COLO668 (cell line): ENCODE measurements around the gene BMPER.

Source experiments
- DNase-seq: peaks from one replicate; lab custom pipeline; 2025; ENCODE audit not compliant: unreplicated experiment; lab: John Stamatoyannopoulos, UW

The BMPER gene

DNA sequence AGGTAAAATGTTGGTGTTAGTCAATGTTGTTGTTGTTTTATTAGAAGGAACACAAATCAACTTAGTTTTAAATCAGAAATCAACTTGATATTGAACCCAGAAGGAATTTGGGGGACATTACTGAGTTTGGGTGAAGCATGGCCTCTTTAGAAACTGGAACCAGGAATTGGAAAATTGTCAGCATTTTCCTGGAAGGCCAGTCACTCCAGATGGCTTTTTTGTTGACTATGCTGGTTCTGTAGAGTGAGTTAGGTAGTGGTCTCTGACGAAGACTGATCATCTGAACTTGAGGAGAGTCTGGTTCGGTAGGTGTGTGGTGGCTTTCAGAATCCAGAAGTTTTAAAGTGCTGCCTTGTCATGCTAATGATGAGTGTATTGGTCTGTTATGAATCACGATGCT, 111.5 kb downstream of the BMPER start:
- DNase-seq = no peak

DNA sequence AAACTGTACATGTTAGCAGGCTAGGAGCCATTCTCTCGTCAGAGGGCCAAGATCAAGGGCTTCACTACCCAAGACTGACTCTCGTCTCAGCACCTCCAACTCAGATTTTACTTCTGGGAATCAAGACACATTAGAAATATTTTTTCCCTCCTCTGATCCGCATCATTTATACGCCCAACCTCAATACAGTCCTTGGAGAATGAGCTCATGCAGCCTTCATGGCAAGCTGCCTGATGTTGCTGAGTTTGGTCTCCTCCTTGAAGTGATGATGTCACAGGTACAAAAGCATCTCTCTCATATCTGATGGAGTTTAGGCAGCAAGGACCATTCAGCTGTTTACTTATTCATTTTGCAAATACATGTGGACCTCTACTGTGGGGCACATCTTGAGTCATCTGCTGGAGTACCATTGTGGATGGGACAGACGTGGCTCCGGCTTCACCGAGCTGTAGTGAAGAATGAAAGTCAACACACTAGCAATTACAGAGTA, 114.0 kb downstream of the BMPER start:
- no peak for DNase-seq

- DNase-seq = no peak
Measured at GRCh38 chr7:34022626-34023025, 117.3 kb downstream of the BMPER start.

DNA sequence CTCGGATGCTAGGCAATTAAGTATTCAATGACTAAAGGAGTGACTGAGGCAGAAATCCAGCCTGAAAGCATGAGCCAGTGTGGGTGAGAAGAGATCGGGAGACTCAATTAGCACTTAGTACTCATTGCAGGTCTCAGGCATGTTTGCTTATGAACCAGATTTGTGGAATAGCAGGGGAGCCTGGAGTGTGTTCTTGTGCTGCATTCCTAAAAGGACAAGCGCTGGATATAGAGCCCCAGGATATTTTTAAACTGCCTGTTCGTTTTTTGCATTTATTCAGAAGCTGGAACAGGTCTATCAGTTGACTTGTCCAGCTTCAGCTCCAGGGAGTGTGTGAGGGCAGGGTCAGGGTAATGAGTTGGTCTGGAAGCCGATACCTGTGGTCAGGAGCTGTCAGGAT, 120.3 kb downstream of the BMPER start:
- no peak for DNase-seq

DNA sequence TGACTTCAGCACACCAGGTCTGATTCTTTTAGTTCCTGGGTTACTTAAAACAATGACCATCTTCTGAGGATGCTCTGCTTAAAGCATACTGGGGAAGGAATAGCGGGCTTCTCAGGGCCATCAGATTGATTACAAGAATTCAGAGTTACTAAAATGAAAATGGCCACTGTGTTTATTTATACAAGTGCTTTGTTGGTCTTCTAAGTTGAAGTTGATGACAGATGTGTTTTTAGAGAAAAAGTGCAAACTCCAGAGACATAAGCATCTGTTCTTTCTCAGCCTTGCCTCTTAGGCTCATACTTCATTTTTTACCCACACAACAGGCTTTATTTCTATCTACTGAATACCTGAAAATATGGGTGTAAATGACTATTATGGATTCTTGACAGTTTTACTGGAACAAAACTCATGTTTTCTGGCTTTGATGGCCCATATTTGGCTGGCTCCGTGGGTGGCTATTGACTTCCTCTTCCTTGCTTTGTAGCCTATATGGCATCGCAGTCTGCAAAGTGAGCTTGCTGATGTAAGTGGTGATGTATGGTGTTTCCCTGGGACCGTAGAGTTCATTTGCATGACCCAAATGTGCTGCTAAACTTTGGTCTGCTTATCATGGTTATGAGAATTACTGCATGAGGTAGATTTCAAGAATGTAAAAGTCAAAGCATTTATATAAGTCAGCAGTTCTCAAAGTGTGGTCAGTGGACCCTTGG, 121.3 kb downstream of the BMPER start:
- no peak for DNase-seq

GRCh38 chr7:34031156-34031555, 125.8 kb downstream of the BMPER start:
- no peak for DNase-seq

GRCh38 chr7:34034728-34035127, 129.4 kb downstream of the BMPER start:
- no peak for DNase-seq

DNA sequence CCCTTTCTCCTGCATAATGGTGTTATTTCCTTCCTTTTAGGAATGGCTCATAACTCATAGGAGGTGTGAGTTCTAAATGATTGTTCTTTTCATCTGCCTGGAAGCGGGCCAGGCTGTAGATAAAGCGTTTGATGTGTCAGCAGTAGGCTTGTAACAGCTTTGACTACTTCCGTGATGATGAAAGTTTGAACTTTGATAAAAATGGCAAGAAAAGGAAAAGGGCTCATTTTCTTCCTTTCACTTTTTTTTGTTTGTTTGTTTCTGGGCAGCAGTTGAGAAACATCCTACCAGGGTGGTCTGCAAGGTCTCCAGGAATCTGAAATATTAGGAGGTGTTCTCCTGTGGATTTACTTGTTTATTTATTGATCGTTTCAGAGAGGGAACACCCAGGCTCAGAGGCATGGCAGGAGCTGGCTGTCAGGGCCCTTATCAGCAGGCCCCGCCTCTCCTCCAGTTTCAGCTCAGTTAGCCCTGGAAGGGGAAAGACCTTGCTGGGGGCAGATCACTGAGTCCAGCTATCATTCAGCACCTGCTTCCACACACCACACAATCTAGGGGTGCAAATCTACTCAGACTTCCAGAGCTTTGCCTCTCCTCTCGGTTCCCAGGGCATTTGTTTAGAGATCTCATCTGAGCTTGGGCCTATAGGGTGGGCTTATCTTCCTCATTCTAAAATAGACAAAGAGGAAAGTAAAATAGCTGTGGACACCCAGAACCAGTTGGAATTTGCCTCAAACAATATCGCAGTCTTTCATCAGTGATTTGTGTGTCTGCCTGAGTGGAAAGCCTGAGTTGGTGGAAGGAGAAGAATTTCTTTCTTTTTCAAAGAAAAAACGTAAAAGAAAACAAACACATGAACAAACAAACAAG, 130.9 kb downstream of the BMPER start:
- DNase-seq = peak; percentile 62

GRCh38 chr7:34036972-34037792, 131.8 kb downstream of the BMPER start:
- no peak for DNase-seq

GRCh38 chr7:34038816-34039470, 133.6 kb downstream of the BMPER start:
- no peak for DNase-seq

DNA sequence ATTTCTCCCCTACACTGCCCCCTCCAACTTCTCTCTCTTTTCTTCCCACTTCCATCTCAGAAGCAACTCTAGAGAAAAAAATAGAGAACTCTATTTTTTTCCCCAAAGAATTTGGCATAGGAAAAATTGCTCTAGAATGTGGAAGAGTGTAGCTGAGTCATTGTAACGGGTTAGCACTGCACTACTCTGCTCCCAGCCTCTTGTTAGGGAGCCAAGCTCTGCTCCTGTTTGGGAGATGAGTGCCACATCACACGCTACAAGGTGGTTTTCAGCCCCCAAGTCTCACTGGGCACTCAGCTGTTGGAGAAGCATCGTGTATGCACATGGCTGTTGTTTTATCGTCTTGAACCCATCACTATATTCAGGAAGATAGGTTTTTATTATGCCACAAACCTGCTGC, 136.4 kb downstream of the BMPER start:
- DNase-seq = no peak

DNA sequence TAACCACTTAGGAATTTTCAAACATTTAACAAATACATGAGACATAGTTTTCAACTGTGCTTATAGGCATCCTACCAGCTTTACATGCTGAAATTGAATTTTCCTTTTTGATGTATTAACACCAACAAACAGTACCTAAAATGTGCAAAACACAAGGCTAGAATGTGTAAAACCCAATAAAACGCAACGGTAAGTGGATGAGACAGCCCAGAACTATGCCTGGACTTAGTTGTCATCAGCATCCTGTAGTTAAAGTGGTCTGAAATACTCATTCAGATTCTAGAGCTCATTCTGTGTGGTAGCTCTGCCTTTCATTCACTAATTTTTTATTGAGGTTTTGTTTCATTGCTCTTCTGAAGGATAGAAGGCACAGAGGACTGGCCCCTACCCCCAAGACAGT, 137.1 kb downstream of the BMPER start:
- no peak for DNase-seq

GRCh38 chr7:34043461-34044305, 138.3 kb downstream of the BMPER start:
- DNase-seq = no peak

- DNase-seq = no peak
Measured at GRCh38 chr7:34044306-34044643, 138.9 kb downstream of the BMPER start.

- no peak for DNase-seq
Measured at GRCh38 chr7:34044734-34045353, 139.5 kb downstream of the BMPER start.

DNA sequence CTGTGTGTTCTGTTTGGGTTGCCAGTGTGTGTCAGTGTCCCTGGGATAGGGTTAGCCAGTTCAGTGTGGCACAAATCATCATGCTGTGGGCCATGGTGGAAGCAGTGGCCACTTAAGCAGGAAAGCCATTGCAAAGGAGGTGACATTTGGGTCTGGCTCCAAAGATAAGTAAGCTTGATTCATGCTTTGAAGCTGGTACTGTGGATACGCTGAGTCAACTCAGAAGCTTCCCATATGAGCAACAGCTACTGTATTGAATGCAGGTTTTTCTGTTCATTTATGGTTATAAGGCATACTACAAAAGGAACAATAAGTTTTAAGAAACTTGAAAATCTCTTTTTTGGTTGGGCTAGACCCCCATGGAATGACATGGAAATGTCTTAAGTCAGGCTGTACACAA, 143.1 kb downstream of the BMPER start:
- no peak for DNase-seq

GRCh38 chr7:34054075-34054474, 148.7 kb downstream of the BMPER start:
- DNase-seq = no peak

- no peak for DNase-seq
Measured at GRCh38 chr7:34057136-34057535, 151.8 kb downstream of the BMPER start.

GRCh38 chr7:34057956-34058355, 152.6 kb downstream of the BMPER start:
- DNase-seq = no peak

GRCh38 chr7:34058801-34059135, 153.4 kb downstream of the BMPER start:
- no peak for DNase-seq
